Body of pancreas (tissue), 4 donors: ENCODE results near the gene ADRA2C.

ENCODE experiments used
- POLR2A ChIP-seq, 3 donors: fragments of 450-650 bp; IDR thresholded peaks; one replicate each; pipeline ENCODE4 v1.6.1; 2016; ENCODE audit warnings: antibody characterized with exemption in 3 of 3, mild to moderate bottlenecking in 2 of 3
- TF ChIP-seq, protein P1 (sequence below), 7 experiments: fragments of 450-650 bp in 4 of 7; fragments of 200-600 bp in 3 of 7; sonication (generic) in 3 of 7; IDR thresholded peaks; one replicate each; pipeline ENCODE4 v1.5.1; 2016 to 2019; ENCODE audit warnings: antibody characterized with exemption in 7 of 7

- TF ChIP-seq, protein P1, sequence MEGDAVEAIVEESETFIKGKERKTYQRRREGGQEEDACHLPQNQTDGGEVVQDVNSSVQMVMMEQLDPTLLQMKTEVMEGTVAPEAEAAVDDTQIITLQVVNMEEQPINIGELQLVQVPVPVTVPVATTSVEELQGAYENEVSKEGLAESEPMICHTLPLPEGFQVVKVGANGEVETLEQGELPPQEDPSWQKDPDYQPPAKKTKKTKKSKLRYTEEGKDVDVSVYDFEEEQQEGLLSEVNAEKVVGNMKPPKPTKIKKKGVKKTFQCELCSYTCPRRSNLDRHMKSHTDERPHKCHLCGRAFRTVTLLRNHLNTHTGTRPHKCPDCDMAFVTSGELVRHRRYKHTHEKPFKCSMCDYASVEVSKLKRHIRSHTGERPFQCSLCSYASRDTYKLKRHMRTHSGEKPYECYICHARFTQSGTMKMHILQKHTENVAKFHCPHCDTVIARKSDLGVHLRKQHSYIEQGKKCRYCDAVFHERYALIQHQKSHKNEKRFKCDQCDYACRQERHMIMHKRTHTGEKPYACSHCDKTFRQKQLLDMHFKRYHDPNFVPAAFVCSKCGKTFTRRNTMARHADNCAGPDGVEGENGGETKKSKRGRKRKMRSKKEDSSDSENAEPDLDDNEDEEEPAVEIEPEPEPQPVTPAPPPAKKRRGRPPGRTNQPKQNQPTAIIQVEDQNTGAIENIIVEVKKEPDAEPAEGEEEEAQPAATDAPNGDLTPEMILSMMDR (IDR thresholded peaks at IDR 0.05) = no peak
- no peak for TF ChIP-seq POLR2A (IDR thresholded peaks at IDR 0.05)
Measured at GRCh38 chr4:3788366-3788660, 22.1 kb downstream of the ADRA2C start.
